Measurements from ENCODE around the gene PGRMC2.
A peak's percentile ranks its signal among the peaks of the same experiment; 100 is the strongest.

PGRMC2 gene

DNA sequence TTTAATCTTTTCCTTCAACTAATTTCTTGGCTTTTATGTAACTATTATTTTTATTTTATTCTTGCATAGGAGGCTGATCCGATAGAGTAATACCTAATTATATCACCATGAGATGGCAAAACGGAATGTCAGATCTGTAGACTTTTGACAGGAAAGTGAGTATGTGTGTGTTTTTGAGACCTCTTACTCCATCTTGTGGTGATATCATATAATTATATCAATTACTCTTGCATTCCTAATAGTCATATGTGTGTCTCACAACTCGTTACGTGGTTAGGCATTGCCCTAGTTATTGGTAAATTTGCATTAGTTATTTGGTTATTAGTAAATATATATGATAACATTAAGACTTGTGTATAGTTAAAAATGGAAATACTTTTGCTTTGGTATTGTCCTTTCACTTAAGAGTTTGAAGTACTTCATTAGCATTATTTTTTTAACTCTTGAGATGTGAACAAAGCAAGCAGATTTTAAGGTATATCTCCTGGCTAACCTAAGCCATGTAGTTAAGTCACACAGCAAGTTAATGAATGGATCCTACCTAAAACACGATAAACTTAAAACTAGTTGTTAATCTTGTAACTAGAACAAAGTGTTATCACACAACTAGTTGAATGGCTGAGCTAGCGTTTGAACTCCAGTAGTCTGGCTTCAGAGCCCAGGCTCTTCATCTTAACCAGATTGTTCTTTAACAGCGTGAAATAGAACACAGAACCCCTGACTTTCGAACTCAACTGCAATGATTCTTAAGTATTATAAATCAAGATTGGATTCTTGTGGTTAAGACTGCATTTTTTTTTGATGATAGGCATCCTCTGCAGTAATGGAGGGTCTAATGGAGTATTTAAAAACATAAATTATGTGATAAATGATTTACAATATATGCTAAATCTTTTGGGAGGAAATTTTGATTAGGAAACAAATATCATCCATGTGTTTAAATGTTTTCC is 67.1 kb downstream of the PGRMC2 start:
- peak; percentile 38 for DNase-seq (ENCODE audit: low read depth)

Measured in HS-5 (cell line).